Measurements from ENCODE around the gene KLF7.

The KLF7 gene

GRCh38 chr2:207166039-207166348 lies 246 bp upstream of the KLF7 start:
- Histone ChIP-seq H3K9ac (ENCODE audit: low read depth, low read length) (peak overlapping the region; percentile 93), H3K4me3 (ENCODE audit: low read depth, low read length) (peak overlapping the region; percentile 95), H3K36me3 (ENCODE audit: control insufficient read depth, insufficient read depth, low read length) (no peaks in the 10 kb centered on the region)

GRCh38 chr2:207164006-207164831 lies 1.5 kb downstream of the KLF7 start:
- Histone ChIP-seq H3K4me3 (ENCODE audit: low read depth, low read length) (peak overlapping the region; percentile 95), H3K9me3 (ENCODE audit: control insufficient read depth, insufficient read depth, low read length) (no peaks in the 10 kb centered on the region), H3K9ac (ENCODE audit: low read depth, low read length) (no peak overlapping the region), H3K27me3 (ENCODE audit: control insufficient read depth, insufficient read depth, low read length) (no peaks in the 10 kb centered on the region), H3K4me1 (ENCODE audit: control insufficient read depth, insufficient read depth, low read length) (peaks cover 48% of the 10 kb centered on the region), H3K36me3 (ENCODE audit: control insufficient read depth, insufficient read depth, low read length) (no peaks in the 10 kb centered on the region)

More at GRCh38 chr2:207166039-207166348, 246 bp upstream of the KLF7 start:
- no peaks in the 10 kb centered on the region for H3K27me3 ChIP-seq (ENCODE audit: control insufficient read depth, insufficient read depth, low read length)
- no peaks in the 10 kb centered on the region for H3K9me3 ChIP-seq (ENCODE audit: control insufficient read depth, insufficient read depth, low read length)
- peaks cover 31% of the 10 kb centered on the region for H3K4me1 ChIP-seq (ENCODE audit: control insufficient read depth, insufficient read depth, low read length)

GRCh38 chr2:207163756-207164005 lies 2.1 kb downstream of the KLF7 start:
- no peaks in the 10 kb centered on the region for H3K27me3 ChIP-seq (ENCODE audit: control insufficient read depth, insufficient read depth, low read length)
- peak overlapping the region; percentile 95 for H3K4me3 ChIP-seq (ENCODE audit: low read depth, low read length)
- no peak overlapping the region for H3K9ac ChIP-seq (ENCODE audit: low read depth, low read length)
- H3K36me3 ChIP-seq (ENCODE audit: control insufficient read depth, insufficient read depth, low read length) = no peaks in the 10 kb centered on the region
- no peaks in the 10 kb centered on the region for H3K9me3 ChIP-seq (ENCODE audit: control insufficient read depth, insufficient read depth, low read length)
- peaks cover 53% of the 10 kb centered on the region for H3K4me1 ChIP-seq (ENCODE audit: control insufficient read depth, insufficient read depth, low read length)

GRCh38 chr2:207163053-207163755 lies 2.5 kb downstream of the KLF7 start:
- H3K27me3 ChIP-seq (ENCODE audit: control insufficient read depth, insufficient read depth, low read length) = no peaks in the 10 kb centered on the region
- no peaks in the 10 kb centered on the region for H3K9me3 ChIP-seq (ENCODE audit: control insufficient read depth, insufficient read depth, low read length)
- no peak overlapping the region for H3K9ac ChIP-seq (ENCODE audit: low read depth, low read length)
- peak overlapping the region; percentile 95 for H3K4me3 ChIP-seq (ENCODE audit: low read depth, low read length)
- peaks cover 49% of the 10 kb centered on the region for H3K4me1 ChIP-seq (ENCODE audit: control insufficient read depth, insufficient read depth, low read length)
- H3K36me3 ChIP-seq (ENCODE audit: control insufficient read depth, insufficient read depth, low read length) = no peaks in the 10 kb centered on the region

GRCh38 chr2:207162316-207162715 lies 3.4 kb downstream of the KLF7 start:
- Histone ChIP-seq H3K4me1 (ENCODE audit: control insufficient read depth, insufficient read depth, low read length) (peaks cover 42% of the 10 kb centered on the region), H3K27me3 (ENCODE audit: control insufficient read depth, insufficient read depth, low read length) (no peaks in the 10 kb centered on the region), H3K4me3 (ENCODE audit: low read depth, low read length) (no peak overlapping the region), H3K9ac (ENCODE audit: low read depth, low read length) (no peak overlapping the region), H3K9me3 (ENCODE audit: control insufficient read depth, insufficient read depth, low read length) (no peaks in the 10 kb centered on the region), H3K36me3 (ENCODE audit: control insufficient read depth, insufficient read depth, low read length) (no peaks in the 10 kb centered on the region)

GRCh38 chr2:207161247-207162123 lies 4.3 kb downstream of the KLF7 start:
- Histone ChIP-seq H3K36me3 (ENCODE audit: control insufficient read depth, insufficient read depth, low read length) (no peaks in the 10 kb centered on the region), H3K9ac (ENCODE audit: low read depth, low read length) (no peak overlapping the region), H3K27me3 (ENCODE audit: control insufficient read depth, insufficient read depth, low read length) (no peaks in the 10 kb centered on the region), H3K9me3 (ENCODE audit: control insufficient read depth, insufficient read depth, low read length) (no peaks in the 10 kb centered on the region), H3K4me1 (ENCODE audit: control insufficient read depth, insufficient read depth, low read length) (peaks cover 42% of the 10 kb centered on the region), H3K4me3 (ENCODE audit: low read depth, low read length) (no peak overlapping the region)

GRCh38 chr2:207160115-207160514 lies 5.6 kb downstream of the KLF7 start:
- Histone ChIP-seq H3K4me3 (ENCODE audit: low read depth, low read length) (no peak overlapping the region), H3K4me1 (ENCODE audit: control insufficient read depth, insufficient read depth, low read length) (peaks cover 49% of the 10 kb centered on the region), H3K9me3 (ENCODE audit: control insufficient read depth, insufficient read depth, low read length) (no peaks in the 10 kb centered on the region), H3K36me3 (ENCODE audit: control insufficient read depth, insufficient read depth, low read length) (no peaks in the 10 kb centered on the region), H3K9ac (ENCODE audit: low read depth, low read length) (no peak overlapping the region), H3K27me3 (ENCODE audit: control insufficient read depth, insufficient read depth, low read length) (no peaks in the 10 kb centered on the region)

GRCh38 chr2:207159002-207159401 lies 6.7 kb downstream of the KLF7 start:
- Histone ChIP-seq H3K4me1 (ENCODE audit: control insufficient read depth, insufficient read depth, low read length) (peaks cover 49% of the 10 kb centered on the region), H3K27me3 (ENCODE audit: control insufficient read depth, insufficient read depth, low read length) (no peaks in the 10 kb centered on the region), H3K9ac (ENCODE audit: low read depth, low read length) (no peak overlapping the region), H3K9me3 (ENCODE audit: control insufficient read depth, insufficient read depth, low read length) (no peaks in the 10 kb centered on the region), H3K4me3 (ENCODE audit: low read depth, low read length) (no peak overlapping the region), H3K36me3 (ENCODE audit: control insufficient read depth, insufficient read depth, low read length) (no peaks in the 10 kb centered on the region)

- Histone ChIP-seq H3K27me3 (ENCODE audit: control insufficient read depth, insufficient read depth, low read length) (no peaks in the 10 kb centered on the region), H3K4me1 (ENCODE audit: control insufficient read depth, insufficient read depth, low read length) (peaks cover 48% of the 10 kb centered on the region)
Observed at GRCh38 chr2:207157731-207158130, 8.0 kb downstream of the KLF7 start.

GRCh38 chr2:207157162-207157481 lies 8.6 kb downstream of the KLF7 start:
- Histone ChIP-seq H3K9me3 (ENCODE audit: control insufficient read depth, insufficient read depth, low read length) (no peaks in the 10 kb centered on the region), H3K27me3 (ENCODE audit: control insufficient read depth, insufficient read depth, low read length) (no peaks in the 10 kb centered on the region), H3K36me3 (ENCODE audit: control insufficient read depth, insufficient read depth, low read length) (no peaks in the 10 kb centered on the region), H3K4me1 (ENCODE audit: control insufficient read depth, insufficient read depth, low read length) (peaks cover 49% of the 10 kb centered on the region), H3K9ac (ENCODE audit: low read depth, low read length) (no peak overlapping the region), H3K4me3 (ENCODE audit: low read depth, low read length) (no peak overlapping the region)

More at GRCh38 chr2:207157731-207158130, 8.0 kb downstream of the KLF7 start:
- no peaks in the 10 kb centered on the region for H3K9me3 ChIP-seq (ENCODE audit: control insufficient read depth, insufficient read depth, low read length)
- no peaks in the 10 kb centered on the region for H3K36me3 ChIP-seq (ENCODE audit: control insufficient read depth, insufficient read depth, low read length)
- H3K9ac ChIP-seq (ENCODE audit: low read depth, low read length) = no peak overlapping the region
- H3K4me3 ChIP-seq (ENCODE audit: low read depth, low read length) = no peak overlapping the region

GRCh38 chr2:207156451-207157161 lies 9.1 kb downstream of the KLF7 start:
- H3K9ac ChIP-seq (ENCODE audit: low read depth, low read length) = no peak overlapping the region
- no peaks in the 10 kb centered on the region for H3K9me3 ChIP-seq (ENCODE audit: control insufficient read depth, insufficient read depth, low read length)
- no peaks in the 10 kb centered on the region for H3K36me3 ChIP-seq (ENCODE audit: control insufficient read depth, insufficient read depth, low read length)
- peaks cover 52% of the 10 kb centered on the region for H3K4me1 ChIP-seq (ENCODE audit: control insufficient read depth, insufficient read depth, low read length)
- no peak overlapping the region for H3K4me3 ChIP-seq (ENCODE audit: low read depth, low read length)
- no peaks in the 10 kb centered on the region for H3K27me3 ChIP-seq (ENCODE audit: control insufficient read depth, insufficient read depth, low read length)
